ENCODE results near the gene CDH4. TPM values are rescaled to one million over a fixed set of nuclear protein-coding genes. Genes with fewer than 3 reads are reported as not detected.

The CDH4 gene
- polyA plus RNA-seq, 1 donor = 1.7 TPM

GRCh38 chr20:61515922-61516321 is 263.9 kb downstream of the CDH4 start:
- Histone ChIP-seq H3K27me3 (ENCODE audit: control insufficient read depth, insufficient read depth, low read length) (no peaks in the 10 kb centered on the region), H3K27ac (ENCODE audit: low read length) (no peak overlapping the region), H3K4me3 (ENCODE audit: low read length) (no peak overlapping the region), H3K4me1 (ENCODE audit: control insufficient read depth, insufficient read depth, low read length) (no peaks in the 10 kb centered on the region), H3K9me3 (ENCODE audit: control insufficient read depth, low read depth, low read length) (no peaks in the 10 kb centered on the region), H3K36me3 (ENCODE audit: control insufficient read depth, insufficient read depth, low read length) (no peaks in the 10 kb centered on the region)
- no peak for DNase-seq
- no CpG with 5 or more reads among the region's 14 CpGs for WGBS (ENCODE audit: insufficient coverage, low lambda C conversion rate)

- no peaks in the 10 kb centered on the region for H3K27me3 ChIP-seq (ENCODE audit: control insufficient read depth, insufficient read depth, low read length)
- H3K4me3 ChIP-seq (ENCODE audit: low read length) = no peak overlapping the region
- no peak overlapping the region for H3K27ac ChIP-seq (ENCODE audit: low read length)
- WGBS (ENCODE audit: insufficient coverage, low lambda C conversion rate) = no CpG with 5 or more reads among the region's 22 CpGs
- no peak for DNase-seq
- H3K4me1 ChIP-seq (ENCODE audit: control insufficient read depth, insufficient read depth, low read length) = no peaks in the 10 kb centered on the region
- H3K9me3 ChIP-seq (ENCODE audit: control insufficient read depth, low read depth, low read length) = no peaks in the 10 kb centered on the region
- no peaks in the 10 kb centered on the region for H3K36me3 ChIP-seq (ENCODE audit: control insufficient read depth, insufficient read depth, low read length)
Measured at GRCh38 chr20:61516346-61517208, 264.5 kb downstream of the CDH4 start.

- no peaks in the 10 kb centered on the region for H3K9me3 ChIP-seq (ENCODE audit: control insufficient read depth, low read depth, low read length)
- no peaks in the 10 kb centered on the region for H3K4me1 ChIP-seq (ENCODE audit: control insufficient read depth, insufficient read depth, low read length)
- DNase-seq = no peak
- WGBS (ENCODE audit: insufficient coverage, low lambda C conversion rate) = 79% methylated on average over 2 of the region's 9 CpGs
- H3K36me3 ChIP-seq (ENCODE audit: control insufficient read depth, insufficient read depth, low read length) = no peaks in the 10 kb centered on the region
- H3K27me3 ChIP-seq (ENCODE audit: control insufficient read depth, insufficient read depth, low read length) = no peaks in the 10 kb centered on the region
- no peak overlapping the region for H3K27ac ChIP-seq (ENCODE audit: low read length)
- no peak overlapping the region for H3K4me3 ChIP-seq (ENCODE audit: low read length)
Measured at GRCh38 chr20:61517419-61517818, 265.4 kb downstream of the CDH4 start.

- H3K27me3 ChIP-seq (ENCODE audit: control insufficient read depth, insufficient read depth, low read length) = no peaks in the 10 kb centered on the region
- no peaks in the 10 kb centered on the region for H3K36me3 ChIP-seq (ENCODE audit: control insufficient read depth, insufficient read depth, low read length)
- no peaks in the 10 kb centered on the region for H3K9me3 ChIP-seq (ENCODE audit: control insufficient read depth, low read depth, low read length)
- no peak overlapping the region for H3K27ac ChIP-seq (ENCODE audit: low read length)
- H3K4me1 ChIP-seq (ENCODE audit: control insufficient read depth, insufficient read depth, low read length) = no peaks in the 10 kb centered on the region
- no peak overlapping the region for H3K4me3 ChIP-seq (ENCODE audit: low read length)
- 89% methylated on average over 5 of the region's 5 CpGs for WGBS (ENCODE audit: insufficient coverage, low lambda C conversion rate)
- no peak for DNase-seq
Measured at GRCh38 chr20:61518424-61518951, 266.4 kb downstream of the CDH4 start.

GRCh38 chr20:61519488-61519887 is 267.4 kb downstream of the CDH4 start:
- Histone ChIP-seq H3K27ac (ENCODE audit: low read length) (no peak overlapping the region), H3K4me3 (ENCODE audit: low read length) (no peak overlapping the region), H3K27me3 (ENCODE audit: control insufficient read depth, insufficient read depth, low read length) (no peaks in the 10 kb centered on the region), H3K4me1 (ENCODE audit: control insufficient read depth, insufficient read depth, low read length) (no peaks in the 10 kb centered on the region), H3K36me3 (ENCODE audit: control insufficient read depth, insufficient read depth, low read length) (no peaks in the 10 kb centered on the region), H3K9me3 (ENCODE audit: control insufficient read depth, low read depth, low read length) (no peaks in the 10 kb centered on the region)
- no peak for DNase-seq
- no CpG with 5 or more reads among the region's 17 CpGs for WGBS (ENCODE audit: insufficient coverage, low lambda C conversion rate)

GRCh38 chr20:61520076-61520892 is 268.2 kb downstream of the CDH4 start:
- Histone ChIP-seq H3K4me3 (ENCODE audit: low read length) (no peak overlapping the region), H3K4me1 (ENCODE audit: control insufficient read depth, insufficient read depth, low read length) (no peaks in the 10 kb centered on the region), H3K27ac (ENCODE audit: low read length) (no peak overlapping the region), H3K27me3 (ENCODE audit: control insufficient read depth, insufficient read depth, low read length) (no peaks in the 10 kb centered on the region), H3K36me3 (ENCODE audit: control insufficient read depth, insufficient read depth, low read length) (no peaks in the 10 kb centered on the region), H3K9me3 (ENCODE audit: control insufficient read depth, low read depth, low read length) (no peaks in the 10 kb centered on the region)
- DNase-seq = no peak
- no CpG with 5 or more reads among the region's 14 CpGs for WGBS (ENCODE audit: insufficient coverage, low lambda C conversion rate)

GRCh38 chr20:61520893-61521460 is 268.9 kb downstream of the CDH4 start:
- no peak overlapping the region for H3K4me3 ChIP-seq (ENCODE audit: low read length)

GRCh38 chr20:61521687-61522420 is 269.8 kb downstream of the CDH4 start:
- 92% methylated on average over 2 of the region's 25 CpGs for WGBS (ENCODE audit: insufficient coverage, low lambda C conversion rate)
- H3K27ac ChIP-seq (ENCODE audit: low read length) = no peak overlapping the region
- no peaks in the 10 kb centered on the region for H3K4me1 ChIP-seq (ENCODE audit: control insufficient read depth, insufficient read depth, low read length)
- no peaks in the 10 kb centered on the region for H3K27me3 ChIP-seq (ENCODE audit: control insufficient read depth, insufficient read depth, low read length)
- H3K4me3 ChIP-seq (ENCODE audit: low read length) = no peak overlapping the region
- no peaks in the 10 kb centered on the region for H3K36me3 ChIP-seq (ENCODE audit: control insufficient read depth, insufficient read depth, low read length)
- no peaks in the 10 kb centered on the region for H3K9me3 ChIP-seq (ENCODE audit: control insufficient read depth, low read depth, low read length)
- no peak for DNase-seq

More at GRCh38 chr20:61520893-61521460, 268.9 kb downstream of the CDH4 start:
- Histone ChIP-seq H3K4me1 (ENCODE audit: control insufficient read depth, insufficient read depth, low read length) (no peaks in the 10 kb centered on the region), H3K9me3 (ENCODE audit: control insufficient read depth, low read depth, low read length) (no peaks in the 10 kb centered on the region), H3K27ac (ENCODE audit: low read length) (no peak overlapping the region), H3K27me3 (ENCODE audit: control insufficient read depth, insufficient read depth, low read length) (no peaks in the 10 kb centered on the region), H3K36me3 (ENCODE audit: control insufficient read depth, insufficient read depth, low read length) (no peaks in the 10 kb centered on the region)
- WGBS (ENCODE audit: insufficient coverage, low lambda C conversion rate) = no CpG with 5 or more reads among the region's 14 CpGs
- DNase-seq = peak; percentile 4 to 6

- no peaks in the 10 kb centered on the region for H3K36me3 ChIP-seq (ENCODE audit: control insufficient read depth, insufficient read depth, low read length)
- H3K27ac ChIP-seq (ENCODE audit: low read length) = no peak overlapping the region
- H3K4me3 ChIP-seq (ENCODE audit: low read length) = no peak overlapping the region
- H3K9me3 ChIP-seq (ENCODE audit: control insufficient read depth, low read depth, low read length) = no peaks in the 10 kb centered on the region
- no peaks in the 10 kb centered on the region for H3K27me3 ChIP-seq (ENCODE audit: control insufficient read depth, insufficient read depth, low read length)
- no peaks in the 10 kb centered on the region for H3K4me1 ChIP-seq (ENCODE audit: control insufficient read depth, insufficient read depth, low read length)
- 81% methylated on average over 5 of the region's 25 CpGs for WGBS (ENCODE audit: insufficient coverage, low lambda C conversion rate)
- DNase-seq = no peak
Measured at GRCh38 chr20:61522498-61523090, 270.5 kb downstream of the CDH4 start.
